ENCODE data around the gene MYO9A. TPM values are rescaled to one million over a fixed set of nuclear protein-coding genes. Genes with fewer than 3 reads are reported as not detected.

MYO9A gene
- total and polyA plus RNA-seq, 10 of the 15 experiments (the other 5 are each of a cell fraction or from before 2014, with no cell fraction given), result 3.3 to 25.3 (median 12.2) TPM

GRCh38 chr15:71889385-71889784 lies 228.6 kb downstream of the MYO9A start:
- ChIA-PET SMC1A (ENCODE audit: uncharacterized antibody, unreplicated experiment) (no interaction called here), RAD21 (ENCODE audit: unreplicated experiment) (interaction anchor here (0.6 kb wide), 1 partner anchor 169 kb away, joined by 3 read pairs; no protein-coding TSS in a partner anchor)

More at GRCh38 chr15:71889385-71889784, 228.6 kb downstream of the MYO9A start:
- no peak for FAIRE-seq
- H3K9me3 ChIP-seq (replicated peaks; ENCODE audit: control insufficient read depth, insufficient read depth, low read length), result no peaks in the 10 kb centered on the region
- no peak overlapping the region for H3K27ac ChIP-seq (ENCODE audit: control insufficient read depth, insufficient read depth)
- CTCF ChIA-PET, result interaction anchor here (0.6 kb wide), 1 partner anchor 34 kb away, joined by 3 read pairs; no protein-coding TSS in a partner anchor
- no peaks in the 10 kb centered on the region for H4K20me1 ChIP-seq (ENCODE audit: control insufficient read depth, insufficient read depth)
- in situ Hi-C loops (cut with MboI) (no loop called here), intact Hi-C loops (cut with micrococcal nuclease; ENCODE audit: unreplicated experiment) (no loop called here)
- POLR2A ChIA-PET, result no interaction called here
- H3K9ac ChIP-seq (ENCODE audit: control insufficient read depth, insufficient read depth, low read length), result no peak overlapping the region
- no peak overlapping the region for H2AFZ ChIP-seq (ENCODE audit: control insufficient read depth, low read depth, low read length)
- ATAC-seq, result peak; percentile 48
- no peak overlapping the region for H3K4me3 ChIP-seq
- H3K27me3 ChIP-seq (replicated peaks in 1 of 2; ENCODE audit: control insufficient read depth in 2 of 2, insufficient read depth in 2 of 2, low read length in 1 of 2), result no peaks in the 10 kb centered on the region
- TF ChIP-seq MLLT1 (IDR thresholded peaks at IDR 0.05) (no peak), BMI1 (IDR thresholded peaks at IDR 0.05; ENCODE audit: borderline replicate concordance) (no peak), FOXM1 (IDR thresholded peaks at IDR 0.05; ENCODE audit: low read depth, low read length) (no peak), TCF12 (IDR thresholded peaks at IDR 0.05; ENCODE audit: low read depth, low read length) (no peak), ASH2L (IDR thresholded peaks at IDR 0.05; ENCODE audit: borderline replicate concordance, low read depth) (no peak), NFYB (IDR thresholded peaks at IDR 0.05; ENCODE audit: insufficient read depth, low read depth, low read length) (no peak), KLF5 (IDR thresholded peaks at IDR 0.05; ENCODE audit: partially characterized antibody) (no peak), ZNF274 (IDR thresholded peaks at IDR 0.05; ENCODE audit: insufficient read depth, insufficient read length) (no peak), HDGF (IDR thresholded peaks at IDR 0.05) (no peak), SUPT20H (IDR thresholded peaks at IDR 0.05; ENCODE audit: borderline replicate concordance, control insufficient read depth, low read depth, low read length) (no peak), SREBF1 (IDR thresholded peaks at IDR 0.05; ENCODE audit: low read length) (no peak), ZNF24 (IDR thresholded peaks at IDR 0.05) (no peak), NR2C1 (IDR thresholded peaks at IDR 0.05) (no peak), RUNX3 (IDR thresholded peaks at IDR 0.05; ENCODE audit: low read length) (no peak), EP300 (IDR thresholded peaks at IDR 0.05; ENCODE audit: borderline replicate concordance in 1 of 2, control insufficient read depth in 1 of 2, low read depth in 2 of 2, low read length in 2 of 2) (no peak)
- no peak overlapping the region for H3K4me2 ChIP-seq (ENCODE audit: control insufficient read depth, insufficient read depth)
- peaks cover 14% of the 10 kb centered on the region for H3K4me1 ChIP-seq (ENCODE audit: control insufficient read depth, insufficient read depth, low read length)
- no peaks in the 10 kb centered on the region; a peak in 1 of 4 replicates for H3K36me3 ChIP-seq (ENCODE audit: control insufficient read depth in 2 of 2, insufficient read depth in 2 of 2, low read length in 1 of 2)
- DNase-seq (ENCODE audit: low read depth, low spot score), result no peak
- no peaks in the 10 kb centered on the region for H3K79me2 ChIP-seq (ENCODE audit: control insufficient read depth, insufficient read depth, low read length)
- no TSS peak for BruUV-seq (replicated peaks)

All from GM12878 (cell line).